K562 (cell line): ENCODE results near the gene MLLT6. TPM values are rescaled to one million over a fixed set of nuclear protein-coding genes. Genes with fewer than 3 reads are reported as not detected.

ENCODE experiments used
- ATAC-seq: fragments of 200-7000 bp; cut with Tn5 transposase; 3 replicates; pipeline ENCODE4 v1.9.1; 2020; ENCODE audit warnings: moderate library complexity
- BruUV-seq: library from RNA; stranded (reverse); fragments of 400-500 nt; replicated peaks from 2 replicates; lab custom pipeline; 2021; lab: Mats Ljungman, UMichigan
- CTCF ChIA-PET: fragments of 300-600 bp; formaldehyde crosslinking; extraction: SDS; loops from one replicate; lab custom pipeline; 2021; ENCODE audit warnings: low intra/inter-chr PET ratio; lab: Yijun Ruan, JAX
- POLR2A ChIA-PET: fragments of 300-600, 350-650 bp; sonication (Branson Sonifier 250); formaldehyde crosslinking; extraction: SDS; loops from one replicate; lab custom pipeline; 2021; ENCODE audit warnings: antibody characterized with exemption, inconsistent platforms; lab: Yijun Ruan, JAX
- DNase-seq, 4 experiments: peaks; one replicate each; pipeline versions ENCODE4 v3.0.0 to v3.0.0-alpha.2; 2011 to 2018; ENCODE audit warnings: low spot score in 3 of 4, mixed read lengths in 3 of 4; ENCODE audit errors: extremely low read depth in 1 of 4
- FAIRE-seq: peaks from 2 replicates; lab custom pipeline; 2011; peaks lifted over from hg19 to GRCh38; lab: Jason Lieb, UNC
- H2AFZ ChIP-seq: 2 replicates; pipeline ENCODE4 v1.6.0; 2011; ENCODE audit warnings: low read depth, low read length, control low read depth, inconsistent platforms
- H3K27ac ChIP-seq: fragments of 200-600 bp; 3 replicates; pipeline ENCODE4 v1.8.0; 2011; ENCODE audit warnings: low read depth, mild to moderate bottlenecking, control low read depth, inconsistent platforms, low read length, moderate library complexity, mixed read lengths; ENCODE audit errors: extremely low read depth
- H3K27me3 ChIP-seq, 2 experiments: fragments of 300-600 bp in 1 of 2; 2 replicates in 1 of 2; 3 replicates in 1 of 2; pipeline versions ENCODE4 v1.6.0 to v1.8.0; 2011; ENCODE audit warnings: inconsistent platforms in 2 of 2, low read length in 2 of 2, mild to moderate bottlenecking in 1 of 2, mixed read lengths in 1 of 2, moderate library complexity in 1 of 2; ENCODE audit not compliant: control insufficient read depth in 2 of 2, insufficient read depth in 2 of 2
- H3K36me3 ChIP-seq: fragments of 300-600 bp; 3 replicates; pipeline ENCODE4 v1.8.0; 2011; ENCODE audit warnings: mild to moderate bottlenecking, low read length, inconsistent platforms; ENCODE audit not compliant: control insufficient read depth, insufficient read depth
- H3K4me1 ChIP-seq, 2 experiments: fragments of 200-600 bp in 1 of 2; replicated peaks in 1 of 2; 2 replicates in 1 of 2; 3 replicates in 1 of 2; pipeline versions ENCODE4 v1.5.1 to v1.8.0; 2011; ENCODE audit warnings: inconsistent platforms in 2 of 2, low read length in 2 of 2, mild to moderate bottlenecking in 1 of 2, mixed read lengths in 1 of 2, moderate library complexity in 1 of 2; ENCODE audit not compliant: control insufficient read depth in 2 of 2, insufficient read depth in 2 of 2
- H3K4me2 ChIP-seq: 2 replicates; pipeline ENCODE4 v1.6.1; 2011; ENCODE audit warnings: low read length, control low read depth, inconsistent platforms, mixed read lengths; ENCODE audit not compliant: insufficient read depth
- H3K4me3 ChIP-seq: fragments of 200-600 bp; sonication (generic), shearing (Covaris generic); 2 replicates; pipeline ENCODE4 v1.5.1; 2016; ENCODE audit warnings: control low read depth, inconsistent platforms
- H3K79me2 ChIP-seq: fragments of 200-600 bp; 3 replicates; pipeline ENCODE4 v1.8.0; 2011; ENCODE audit warnings: low read length, inconsistent platforms; ENCODE audit not compliant: control insufficient read depth, insufficient read depth
- H3K9ac ChIP-seq, 2 experiments: 2 replicates each; pipeline versions ENCODE4 v1.6.0 to v1.6.1; 2011; ENCODE audit warnings: low read depth in 2 of 2, low read length in 2 of 2, control low read depth in 1 of 2, inconsistent platforms in 1 of 2, mild to moderate bottlenecking in 1 of 2, mixed read lengths in 1 of 2; ENCODE audit not compliant: insufficient read depth in 1 of 2
- H3K9me1 ChIP-seq: one replicate; pipeline ENCODE4 v1.6.0; 2011; ENCODE audit warnings: inconsistent platforms, mild to moderate bottlenecking, low read length, moderate library complexity; ENCODE audit not compliant: control insufficient read depth, insufficient read depth
- H3K9me3 ChIP-seq: replicated peaks from 2 replicates; pipeline ENCODE4 v1.5.1; 2011; ENCODE audit warnings: low read depth, low read length, inconsistent platforms; ENCODE audit not compliant: control insufficient read depth, insufficient read depth
- H4K20me1 ChIP-seq: replicated peaks from 2 replicates; pipeline ENCODE4 v1.6.1; 2011; ENCODE audit warnings: low read length, inconsistent platforms, mixed read lengths; ENCODE audit not compliant: control insufficient read depth, insufficient read depth
- POLR2G ChIP-seq: fragments of 200-400 bp; formaldehyde crosslinking; IDR thresholded peaks from 2 replicates; pipeline ENCODE4 v1.6.1; 2017; ENCODE audit warnings: low read depth, mild to moderate bottlenecking, antibody characterized with exemption, low read length, moderate library complexity
- TAL1 ChIP-seq: fragments of 450-650 bp; IDR thresholded peaks from 2 replicates; pipeline ENCODE4 v1.6.1; 2016; ENCODE audit warnings: mild to moderate bottlenecking
- TOE1 ChIP-seq, 2 experiments: fragments of 450-650 bp in 1 of 2; sonication (generic) in 1 of 2; formaldehyde crosslinking in 1 of 2; IDR thresholded peaks; 2 replicates each; pipeline versions ENCODE4 v1.7.1 to v1.8.0; 2016 to 2022; ENCODE audit warnings: borderline replicate concordance in 2 of 2, mild to moderate bottlenecking in 2 of 2, antibody characterized with exemption in 1 of 2, inconsistent platforms in 1 of 2, low read depth in 1 of 2, missing genetic modification reagents in 1 of 2, moderate library complexity in 1 of 2
- WGBS: fragments of 100-300 bp; shearing (Covaris generic); methylation state at CpG from one replicate; pipeline ENCODE4 v1.1.6; 2016; ENCODE audit warnings: low coverage, mixed read lengths; ENCODE audit not compliant: insufficient coverage; ENCODE audit errors: missing lambda C conversion rate; 5-methylcytosine and 5-hydroxymethylcytosine counted together
- in situ Hi-C: fragments of 300-500 bp; cut with MboI; formaldehyde crosslinking; loops from 4 replicates; pipeline ENCODE4 v1.15.0; 2018; ENCODE audit warnings: inconsistent platforms, mixed read lengths
- intact Hi-C: fragments of 100-400 bp; cut with micrococcal nuclease; formaldehyde crosslinking; loops from 2 replicates; pipeline ENCODE4 v1.14.2; 2022
- polyA plus RNA-seq, 8 experiments: library from polyadenylated mRNA; depleted of rRNA in 4 of 8; stranded (reverse) in 5 of 8; unstranded in 3 of 8; fragments of >200 nt; fragmentation: Nextera tagmentation in 2 of 8; fragmentation: Illumina TruSeq in 1 of 8; extraction: Ambion mirVana in 2 of 8; extraction: Trizol in 1 of 8; gene quantifications; 2 replicates each; pipeline versions ENCODE4 v1.2.1 to v1.2.3, GENCODE V29; 2011 to 2014; ENCODE audit warnings: inconsistent platforms in 1 of 8, missing spikeins in 1 of 8
- total RNA-seq, 7 experiments: library from RNA; depleted of rRNA in 6 of 7; stranded (reverse); fragments of >200 nt in 6 of 7; fragmentation: Illumina TruSeq in 2 of 7; extraction: Trizol in 2 of 7; gene quantifications; 2 replicates each; pipeline versions ENCODE4 v1.2.1 to v1.2.3, GENCODE V29; 2011 to 2021; ENCODE audit warnings: low replicate concordance in 1 of 7

The MLLT6 gene
- total and polyA plus RNA-seq, 9 of the 15 experiments (the other 6 are each of a cell fraction or from before 2014, with no cell fraction given), result 3.1 to 71.7 (median 30.0) TPM

DNA sequence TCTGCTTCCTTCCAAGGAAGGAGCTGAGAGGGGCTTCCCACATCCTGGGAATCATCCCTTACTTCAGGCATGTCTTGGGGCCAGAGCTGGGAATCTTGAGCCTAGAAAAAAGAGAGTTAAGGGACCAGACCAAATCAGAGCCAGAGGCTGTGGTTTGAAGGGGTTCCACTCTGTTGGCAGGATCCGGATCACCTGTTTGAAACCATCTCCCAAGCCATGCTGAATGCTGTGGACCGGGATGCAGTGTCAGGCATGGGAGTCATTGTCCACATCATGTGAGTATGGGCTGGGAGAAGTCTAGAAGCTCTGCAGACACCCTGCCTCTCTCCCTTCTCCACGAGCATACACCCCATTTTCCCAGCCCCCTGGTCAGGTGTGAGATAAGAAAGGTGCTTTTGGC lies 57.2 kb downstream of the MLLT6 start:
- CTCF ChIA-PET, result interaction anchor here (0.6 kb wide), 1 partner anchor 100 kb away, joined by 3 read pairs; no protein-coding TSS in a partner anchor
- Histone ChIP-seq H3K36me3 (peaks cover 90% of the 10 kb centered on the region), H3K9me3 (no peaks in the 10 kb centered on the region), H3K27me3 (no peaks in the 10 kb centered on the region), H3K4me1 (no peaks in the 10 kb centered on the region), H4K20me1 (peaks cover 6% of the 10 kb centered on the region), H2AFZ (no peak overlapping the region), H3K4me2 (no peak overlapping the region), H3K79me2 (no peaks in the 10 kb centered on the region), H3K9ac (no peak overlapping the region), H3K4me3 (no peak overlapping the region), H3K27ac (no peak overlapping the region), H3K9me1 (no peaks in the 10 kb centered on the region)
- in situ Hi-C loops (no loop called here), intact Hi-C loops (no loop called here)
- ATAC-seq, result no peak
- BruUV-seq, result no TSS peak
- FAIRE-seq, result no peak
- TF ChIP-seq TAL1, result no peak
- WGBS, result 97% methylated on average over 3 of the region's 3 CpGs
- no peak for DNase-seq
- POLR2A ChIA-PET, result interaction anchor here (0.6 to 1.2 kb wide), 5 partner anchors 10 to 32 kb away, joined by 3 to 6 read pairs (median 4); partner anchors contain the start of gene PSMB3

DNA sequence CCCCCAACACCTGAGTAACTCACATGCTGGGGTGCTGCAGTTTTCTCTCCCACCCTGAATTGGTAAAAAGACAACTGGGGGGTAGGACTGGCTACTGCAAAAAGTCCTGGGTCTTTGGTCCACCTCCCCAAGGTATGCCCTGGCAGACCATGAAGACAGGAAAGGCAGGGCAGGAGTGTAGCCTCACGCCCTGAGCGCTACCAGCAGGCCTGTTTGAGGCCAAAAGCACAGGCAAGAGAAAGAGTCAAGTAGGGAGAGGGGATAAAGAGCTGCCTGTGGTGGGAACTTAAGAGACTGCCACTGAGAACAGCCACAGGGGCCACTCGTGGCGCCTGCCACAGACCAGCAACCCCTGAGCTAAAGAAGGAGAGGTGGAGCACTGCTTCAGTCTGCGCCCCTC lies 61.3 kb downstream of the MLLT6 start:
- TF ChIP-seq POLR2G (peak; percentile 35; the same call in 1 of the 2 replicates), TOE1 (IDR thresholded peaks at IDR 0.05; ENCODE audit: borderline replicate concordance) (no peak), TOE1 (CRISPR knock-in tag; IDR thresholded peaks at IDR 0.05; ENCODE audit: borderline replicate concordance, low read depth) (no peak)
- TF ChIP-seq, all 486 proteins: peak for 1
- ChIA-PET CTCF (no interaction called here), POLR2A (interaction anchor here (0.5 to 1.4 kb wide), 3 partner anchors 10 to 383 kb away, joined by 3 to 4 read pairs (median 3); no protein-coding TSS in a partner anchor)
- H3K4me2 ChIP-seq, result no peak overlapping the region
- DNase-seq, result no peak
- H3K27me3 ChIP-seq, result no peaks in the 10 kb centered on the region
- no peak overlapping the region for H3K27ac ChIP-seq
- H4K20me1 ChIP-seq, result peaks cover 6% of the 10 kb centered on the region
- H3K9ac ChIP-seq, result peak overlapping the region in 1 of 2 experiments; percentile 62; a peak in 1 of 4 replicates
- no peak for FAIRE-seq
- H2AFZ ChIP-seq, result no peak overlapping the region
- intact Hi-C loops (no loop called here), in situ Hi-C loops (no loop called here)
- H3K36me3 ChIP-seq, result peaks cover 94% of the 10 kb centered on the region; the same call in 2 of the 3 replicates
- no peaks in the 10 kb centered on the region for H3K4me1 ChIP-seq
- H3K9me3 ChIP-seq, result no peaks in the 10 kb centered on the region
- 89% methylated on average over 4 of the region's 5 CpGs for WGBS
- no peak overlapping the region for H3K4me3 ChIP-seq
- H3K9me1 ChIP-seq, result no peaks in the 10 kb centered on the region
- no peak for ATAC-seq
- no TSS peak for BruUV-seq
- H3K79me2 ChIP-seq, result no peaks in the 10 kb centered on the region
